Left ventricle myocardium inferior (tissue), 1 donor: Measurements from ENCODE around the gene CLRN1. TPM values are rescaled to one million over a fixed set of nuclear protein-coding genes. Genes with fewer than 3 reads are reported as not detected.

Experiments
- DNase-seq: peaks from one replicate; pipeline ENCODE4 v3.0.0-alpha.2; 2020
- H3K27ac ChIP-seq: fragments of 200-600 bp; replicated peaks from 2 replicates; pipeline ENCODE4 v1.8.0; 2021
- H3K27me3 ChIP-seq: fragments of 200-600 bp; 2 replicates; pipeline ENCODE4 v1.8.0; 2021; ENCODE audit warnings: low read depth
- H3K36me3 ChIP-seq: fragments of 200-600 bp; 2 replicates; pipeline ENCODE4 v1.8.0; 2021
- H3K4me1 ChIP-seq: fragments of 200-600 bp; 2 replicates; pipeline ENCODE4 v1.8.0; 2021
- H3K4me3 ChIP-seq: fragments of 200-600 bp; 2 replicates; pipeline ENCODE4 v1.8.0; 2021; ENCODE audit warnings: mild to moderate bottlenecking, moderate library complexity
- H3K9me3 ChIP-seq: fragments of 200-600 bp; replicated peaks from 2 replicates; pipeline ENCODE4 v1.8.0; 2021
- intact Hi-C: fragments of 100-400 bp; cut with micrococcal nuclease; formaldehyde crosslinking; loops from one replicate; pipeline ENCODE4 v1.11.0; 2022
- total RNA-seq: library from RNA; stranded (reverse); fragmentation: NEBNext Ultra II Directional; extraction: Animal tissue kit (Norgen Biotek cat#: 25700); gene quantifications from one replicate; pipeline ENCODE4 v1.2.1, GENCODE V29; 2021
- TF ChIP-seq, protein P1 (sequence below): fragments of 200-600 bp; IDR thresholded peaks from 2 replicates; pipeline ENCODE4 v1.8.0; 2021; ENCODE audit warnings: antibody characterized with exemption, mild to moderate bottlenecking, borderline replicate concordance
- donor health status: DM: no; HTN: yes; CAD: no; lungs with severe emphysema.

Gene CLRN1
- total RNA-seq, 1 donor from 2014 or later: not detected

- intact Hi-C loops: no loop called here
- H3K4me3 ChIP-seq: no peak overlapping the region
- H3K9me3 ChIP-seq: no peaks in the 10 kb centered on the region
- H3K36me3 ChIP-seq: no peaks in the 10 kb centered on the region
- H3K27me3 ChIP-seq: no peaks in the 10 kb centered on the region
- TF ChIP-seq, protein P1, sequence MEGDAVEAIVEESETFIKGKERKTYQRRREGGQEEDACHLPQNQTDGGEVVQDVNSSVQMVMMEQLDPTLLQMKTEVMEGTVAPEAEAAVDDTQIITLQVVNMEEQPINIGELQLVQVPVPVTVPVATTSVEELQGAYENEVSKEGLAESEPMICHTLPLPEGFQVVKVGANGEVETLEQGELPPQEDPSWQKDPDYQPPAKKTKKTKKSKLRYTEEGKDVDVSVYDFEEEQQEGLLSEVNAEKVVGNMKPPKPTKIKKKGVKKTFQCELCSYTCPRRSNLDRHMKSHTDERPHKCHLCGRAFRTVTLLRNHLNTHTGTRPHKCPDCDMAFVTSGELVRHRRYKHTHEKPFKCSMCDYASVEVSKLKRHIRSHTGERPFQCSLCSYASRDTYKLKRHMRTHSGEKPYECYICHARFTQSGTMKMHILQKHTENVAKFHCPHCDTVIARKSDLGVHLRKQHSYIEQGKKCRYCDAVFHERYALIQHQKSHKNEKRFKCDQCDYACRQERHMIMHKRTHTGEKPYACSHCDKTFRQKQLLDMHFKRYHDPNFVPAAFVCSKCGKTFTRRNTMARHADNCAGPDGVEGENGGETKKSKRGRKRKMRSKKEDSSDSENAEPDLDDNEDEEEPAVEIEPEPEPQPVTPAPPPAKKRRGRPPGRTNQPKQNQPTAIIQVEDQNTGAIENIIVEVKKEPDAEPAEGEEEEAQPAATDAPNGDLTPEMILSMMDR: no peak
- H3K4me1 ChIP-seq: peaks cover 22% of the 10 kb centered on the region
- DNase-seq: no peak
- peak overlapping the region; percentile 8 for H3K27ac ChIP-seq
Measured at GRCh38 chr3:150911771-150912170, 60.8 kb downstream of the CLRN1 start.

DNA sequence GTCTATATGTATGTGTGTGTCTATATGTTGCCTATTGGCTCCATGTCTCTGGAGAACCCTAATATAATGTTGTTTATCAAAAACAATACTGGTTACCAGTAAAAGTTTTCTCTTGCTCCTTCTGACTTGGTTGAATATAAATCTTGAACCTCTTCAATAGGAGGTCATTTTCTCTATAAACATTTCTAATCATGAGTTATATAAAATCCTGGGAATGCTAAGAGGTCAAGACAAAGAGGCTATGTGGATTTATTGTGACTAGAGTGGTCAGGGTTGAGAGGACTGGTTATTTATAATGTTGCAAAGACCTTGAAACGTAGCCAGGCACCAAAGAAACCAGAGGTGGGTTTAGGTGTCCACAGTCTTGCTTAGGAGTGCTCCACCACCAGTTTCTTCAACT is 66.1 kb downstream of the CLRN1 start:
- DNase-seq: no peak
- Histone ChIP-seq H3K9me3 (no peaks in the 10 kb centered on the region), H3K4me3 (no peak overlapping the region), H3K36me3 (no peaks in the 10 kb centered on the region), H3K27ac (no peak overlapping the region), H3K4me1 (peaks cover under 1% of the 10 kb centered on the region), H3K27me3 (peaks cover 4% of the 10 kb centered on the region)
- intact Hi-C loops: no loop called here
- TF ChIP-seq, protein P1: no peak

- TF ChIP-seq, protein P1: no peak
- no peaks in the 10 kb centered on the region for H3K4me1 ChIP-seq
Measured at GRCh38 chr3:150905746-150906145, 66.8 kb downstream of the CLRN1 start.

DNA sequence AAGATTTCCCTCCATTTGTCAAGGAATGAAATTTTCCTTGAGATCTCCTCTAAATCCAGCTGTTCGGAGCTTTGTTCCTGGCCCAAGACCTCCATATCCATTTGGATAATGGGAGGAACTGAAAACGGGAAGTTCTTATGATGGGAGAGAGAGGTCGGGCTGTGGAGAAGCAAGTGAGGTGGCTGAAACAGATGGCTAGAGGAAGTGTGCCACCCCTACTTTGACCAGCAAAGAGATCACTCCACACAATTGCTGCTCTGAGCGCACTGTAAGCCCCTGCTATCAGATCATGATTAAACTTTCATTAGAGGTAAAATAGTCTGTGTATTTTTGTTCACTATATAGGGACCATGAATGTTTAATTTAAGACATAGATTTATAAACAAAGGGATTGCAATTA is 67.2 kb downstream of the CLRN1 start, which contains the start of gene MINDY4B:
Gene MINDY4B (minus strand): TSS at position 101 of the 400 bp plus-strand sequence. CDS start 0 bp downstream, at position 101.
- Histone ChIP-seq H3K27ac (no peak within 1 kb of the TSS), H3K4me1 (no peaks in the 10 kb centered on the region), H3K36me3 (no peaks in the 10 kb centered on the region), H3K4me3 (no peak within 1 kb of the TSS), H3K27me3 (peaks cover 4% of the 10 kb centered on the region), H3K9me3 (no peaks in the 10 kb centered on the region)
- TF ChIP-seq, protein P1: no peak
- intact Hi-C loops: no loop called here
- no peak for DNase-seq

More at GRCh38 chr3:150905746-150906145, 66.8 kb downstream of the CLRN1 start:
- no peak for DNase-seq
- Histone ChIP-seq H3K36me3 (no peaks in the 10 kb centered on the region), H3K9me3 (no peaks in the 10 kb centered on the region), H3K27ac (no peak overlapping the region), H3K4me3 (no peak overlapping the region), H3K27me3 (peaks cover 4% of the 10 kb centered on the region)
- intact Hi-C loops: no loop called here

GRCh38 chr3:150902988-150903387 is 69.5 kb downstream of the CLRN1 start:
- Histone ChIP-seq H3K27ac (no peak overlapping the region), H3K9me3 (no peaks in the 10 kb centered on the region), H3K4me1 (no peaks in the 10 kb centered on the region), H3K36me3 (no peaks in the 10 kb centered on the region), H3K4me3 (no peak overlapping the region), H3K27me3 (peaks cover 7% of the 10 kb centered on the region)
- no peak for DNase-seq
- intact Hi-C loops: no loop called here
- TF ChIP-seq, protein P1: no peak
